C4-2B (cell line): Measurements from ENCODE around the gene RAB11FIP4.
"Not testable (repeated sequence)": the region's sequence is repeated elsewhere in the genome, so short reads cannot be mapped to it uniquely, and the experiment has no call there.

ENCODE experiments used
- H3K27ac ChIP-seq: fragments of 450-650 bp; 2 replicates; pipeline ENCODE4 v1.5.1; 2017
- CTCF ChIP-seq: fragments of 450-650 bp; conservative IDR thresholded peaks from 2 replicates; pipeline ENCODE4 v1.5.1; 2017; ENCODE audit warnings: mild to moderate bottlenecking
- ZFX ChIP-seq: fragments of 450-650 bp; IDR thresholded peaks from 2 replicates; pipeline ENCODE4 v1.6.1; 2017

The RAB11FIP4 gene

GRCh38 chr17:31433091-31433790 is 41.8 kb downstream of the RAB11FIP4 start:
- no peak overlapping the region for H3K27ac ChIP-seq
- TF ChIP-seq CTCF (no peak), ZFX (no peak)

DNA sequence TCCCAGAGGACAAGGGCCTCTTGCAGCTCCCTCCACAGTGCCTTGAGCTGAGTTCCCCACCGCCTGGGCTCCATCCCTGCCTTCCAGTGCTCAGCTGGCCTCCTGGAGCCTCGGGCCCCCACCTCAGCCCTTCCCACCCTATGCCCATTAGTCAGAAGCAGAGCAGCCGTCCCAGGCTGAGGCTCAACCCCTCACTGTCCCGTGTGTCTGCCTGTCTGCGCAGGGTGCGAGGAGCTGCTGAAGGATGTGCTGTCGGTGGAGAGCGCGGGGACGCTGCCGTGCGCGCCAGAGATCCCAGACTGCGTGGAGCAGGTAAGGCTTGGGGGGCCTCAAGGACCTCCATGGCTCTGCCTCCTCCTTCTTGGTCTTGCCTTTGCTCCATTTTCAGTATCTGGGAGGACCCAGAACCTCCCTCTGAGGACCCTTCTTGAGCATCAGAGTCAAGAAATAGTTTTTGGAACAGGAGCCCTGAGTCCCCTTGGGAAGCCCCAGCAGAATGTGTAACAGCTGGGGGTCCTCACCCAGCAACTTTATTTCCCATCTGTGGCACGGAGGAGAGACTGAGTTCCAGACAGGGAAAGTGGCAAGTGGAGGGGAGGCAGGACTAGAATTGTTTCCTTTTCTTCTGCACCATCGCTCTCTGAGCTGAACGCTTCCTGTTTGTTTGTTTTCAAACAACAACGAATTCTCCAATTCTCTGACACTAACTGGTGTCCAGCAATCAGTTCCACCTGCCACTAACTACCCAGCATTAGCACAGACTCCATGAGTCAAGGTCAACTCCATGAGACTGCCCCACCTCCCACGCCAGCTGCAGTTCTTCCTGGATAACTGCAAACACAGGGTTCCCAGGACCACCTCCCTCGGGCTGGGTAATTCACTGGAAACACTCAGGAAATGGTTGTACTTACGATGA is 42.6 kb downstream of the RAB11FIP4 start:
- TF ChIP-seq ZFX = no peak
- TF ChIP-seq CTCF = no peak
- H3K27ac ChIP-seq = no peak overlapping the region

DNA sequence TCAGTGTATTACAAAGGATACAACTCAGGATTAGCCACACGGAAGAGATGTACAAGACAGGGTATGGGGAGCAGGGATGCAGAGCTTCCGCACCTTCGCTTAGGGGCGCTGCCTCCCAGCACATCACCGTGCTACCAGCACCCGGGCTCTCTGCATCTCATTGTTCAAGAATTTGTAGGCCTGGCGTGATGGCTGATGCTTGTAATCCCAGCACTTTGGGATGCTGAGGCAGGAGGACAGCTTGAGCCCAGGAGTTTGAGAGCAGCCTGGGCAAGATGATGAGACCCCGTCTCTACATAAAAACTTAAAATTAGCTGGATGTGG is 43.2 kb downstream of the RAB11FIP4 start:
- H3K27ac ChIP-seq = no peak overlapping the region
- TF ChIP-seq ZFX (no peak), CTCF (no peak)

DNA sequence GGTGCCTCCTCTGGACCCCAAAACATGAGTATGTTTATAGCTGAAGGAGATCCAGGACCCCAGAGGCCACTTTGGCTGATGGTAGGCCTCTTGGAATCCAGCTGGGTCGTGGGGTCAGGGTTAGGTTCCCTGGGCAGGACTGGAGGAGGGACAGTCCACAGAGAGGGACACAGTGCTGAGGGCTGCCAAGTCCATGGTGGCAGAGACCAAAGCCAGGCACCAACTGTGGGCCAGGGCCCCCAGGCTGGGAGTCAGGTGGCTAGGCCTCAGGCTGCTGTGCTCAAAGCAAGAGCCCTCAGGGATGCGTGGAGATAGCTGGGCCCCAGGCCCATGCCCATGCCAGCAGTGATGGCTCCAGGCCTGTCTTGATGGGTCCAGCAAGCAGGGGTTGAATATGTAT is 44.1 kb downstream of the RAB11FIP4 start:
- H3K27ac ChIP-seq = no peak overlapping the region
- TF ChIP-seq CTCF (no peak), ZFX (no peak)

DNA sequence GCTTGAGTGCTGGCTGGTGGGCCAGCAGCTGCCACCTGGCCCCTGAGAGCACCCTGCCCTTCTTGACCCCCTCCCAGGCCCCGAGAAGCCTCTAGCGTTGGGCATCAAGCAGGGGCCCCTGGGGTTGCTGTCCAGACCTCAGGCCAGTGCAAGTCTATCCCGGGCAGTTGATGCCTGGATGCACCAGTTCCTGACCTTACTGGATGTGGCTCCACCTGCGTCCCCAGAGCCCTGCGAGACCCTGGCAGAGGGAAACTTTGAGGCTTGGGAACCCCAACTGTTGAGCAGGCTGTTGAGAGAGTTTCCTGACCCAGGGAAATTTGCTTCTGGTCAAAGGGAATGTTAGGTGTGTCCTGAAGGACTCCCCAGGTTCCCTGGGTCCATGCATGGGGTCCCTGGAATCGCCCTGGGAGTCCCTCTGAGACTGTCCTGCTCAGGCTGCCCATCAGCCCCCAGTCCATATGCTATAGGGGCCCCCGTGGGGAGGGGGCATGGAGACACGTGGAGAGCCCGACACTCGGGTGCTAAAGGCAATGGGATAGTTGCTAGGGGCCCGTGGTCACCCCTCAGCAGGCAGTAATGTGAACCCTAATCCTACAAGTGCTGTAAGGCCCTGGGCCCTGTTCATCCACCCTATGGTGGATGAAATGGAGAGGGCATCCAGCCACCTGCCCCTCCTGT is 46.4 kb downstream of the RAB11FIP4 start:
- no peak overlapping the region for H3K27ac ChIP-seq
- TF ChIP-seq ZFX (no peak), CTCF (peak; percentile 37; the same call in 1 of the 2 replicates)

DNA sequence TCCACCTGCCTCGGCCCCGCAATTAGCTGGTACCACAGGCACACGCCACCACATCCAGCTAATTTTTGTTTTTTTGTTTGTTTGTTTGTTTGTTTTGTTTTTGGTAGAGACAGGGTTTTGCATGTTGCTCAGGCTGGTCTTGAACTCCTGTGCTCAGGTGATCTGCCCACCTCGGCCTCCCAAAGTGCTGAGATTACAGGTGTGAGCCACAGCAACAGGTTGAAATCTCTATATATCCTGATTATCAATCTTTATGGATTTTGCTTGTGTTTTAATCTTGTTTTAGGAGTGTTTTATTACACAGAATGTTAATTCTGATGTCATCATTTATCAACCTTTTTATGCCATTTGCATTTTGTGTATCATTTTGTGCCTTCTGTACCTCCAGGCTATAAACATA is 48.2 kb downstream of the RAB11FIP4 start:
- TF ChIP-seq CTCF (no peak), ZFX (no peak)
- no peak overlapping the region for H3K27ac ChIP-seq

GRCh38 chr17:31442276-31442675 is 50.8 kb downstream of the RAB11FIP4 start:
- H3K27ac ChIP-seq = no peak overlapping the region
- TF ChIP-seq CTCF = no peak

DNA sequence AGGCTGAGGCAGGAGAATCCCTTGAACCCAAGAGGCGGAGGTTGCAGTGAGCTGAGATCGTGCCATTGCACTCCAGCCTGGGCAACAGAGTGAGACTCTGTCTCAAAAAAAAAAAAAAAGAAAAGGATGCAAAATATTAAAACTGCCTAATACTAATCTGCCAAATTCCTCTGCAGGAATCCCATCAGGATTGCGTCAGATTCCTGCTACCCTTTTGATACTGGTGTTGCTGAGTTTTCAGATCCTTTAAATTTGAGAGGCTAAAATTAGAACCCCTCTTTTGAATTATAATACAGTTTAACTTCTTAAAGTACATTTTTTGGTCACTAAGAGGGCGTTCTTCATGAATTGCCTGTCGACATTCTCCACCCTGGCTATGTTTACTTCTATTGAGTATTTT is 51.4 kb downstream of the RAB11FIP4 start:
- H3K27ac ChIP-seq = not testable (repeated sequence)
